ENCODE results near the gene PKN1. TPM values are rescaled to one million over a fixed set of nuclear protein-coding genes. Genes with fewer than 3 reads are reported as not detected.

The PKN1 gene
- total and polyA plus RNA-seq, 2 of the 13 experiments (the other 11 are each of a cell fraction or from before 2014, with no cell fraction given), result 45.7 to 54.5 TPM

DNA sequence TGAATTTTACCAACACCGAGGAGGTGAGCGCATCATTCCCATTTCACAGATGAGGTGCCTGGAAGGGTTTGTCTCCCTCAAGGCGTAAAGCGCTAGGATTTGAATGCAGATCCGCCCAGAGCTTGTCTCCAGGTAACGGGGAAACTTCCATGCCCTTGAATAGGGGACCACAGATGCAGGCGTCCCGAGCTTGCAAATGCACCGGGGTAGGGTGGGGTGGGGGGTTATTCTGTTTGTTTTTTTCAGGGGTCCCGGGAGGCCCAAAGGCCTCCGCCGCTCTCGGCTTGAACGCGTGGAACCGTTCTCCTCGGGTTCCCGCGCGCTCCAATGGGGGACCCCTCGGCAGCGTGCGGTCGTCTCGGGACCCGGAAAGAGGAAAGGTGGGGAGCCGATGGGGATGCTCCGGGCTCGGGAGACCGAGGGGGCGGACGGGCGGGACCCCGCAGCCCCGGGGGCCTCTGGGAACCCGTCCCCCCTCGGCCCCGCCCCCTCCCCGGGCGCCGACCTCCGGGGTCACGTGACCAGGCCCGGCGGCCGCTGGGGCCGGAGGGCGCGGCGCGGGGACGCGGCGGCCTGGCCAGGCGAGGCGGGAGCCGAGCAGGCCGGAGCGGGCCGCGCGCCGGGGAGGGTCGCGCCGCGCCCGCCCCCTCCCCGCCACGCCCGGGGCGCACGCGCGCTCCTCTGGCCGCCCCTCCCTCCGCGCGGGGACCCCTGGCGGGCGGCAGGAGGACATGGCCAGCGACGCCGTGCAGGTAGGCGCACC is at the start of gene PKN1 (continued):
- TF ChIP-seq, protein P1, sequence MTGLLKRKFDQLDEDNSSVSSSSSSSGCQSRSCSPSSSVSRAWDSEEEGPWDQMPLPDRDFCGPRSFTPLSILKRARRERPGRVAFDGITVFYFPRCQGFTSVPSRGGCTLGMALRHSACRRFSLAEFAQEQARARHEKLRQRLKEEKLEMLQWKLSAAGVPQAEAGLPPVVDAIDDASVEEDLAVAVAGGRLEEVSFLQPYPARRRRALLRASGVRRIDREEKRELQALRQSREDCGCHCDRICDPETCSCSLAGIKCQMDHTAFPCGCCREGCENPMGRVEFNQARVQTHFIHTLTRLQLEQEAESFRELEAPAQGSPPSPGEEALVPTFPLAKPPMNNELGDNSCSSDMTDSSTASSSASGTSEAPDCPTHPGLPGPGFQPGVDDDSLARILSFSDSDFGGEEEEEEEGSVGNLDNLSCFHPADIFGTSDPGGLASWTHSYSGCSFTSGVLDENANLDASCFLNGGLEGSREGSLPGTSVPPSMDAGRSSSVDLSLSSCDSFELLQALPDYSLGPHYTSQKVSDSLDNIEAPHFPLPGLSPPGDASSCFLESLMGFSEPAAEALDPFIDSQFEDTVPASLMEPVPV (CRISPR knock-in tag; IDR thresholded peaks at IDR 0.05), result no peak
- no peak for TF ChIP-seq MIER3 (CRISPR knock-in tag; IDR thresholded peaks at IDR 0.05; ENCODE audit: borderline replicate concordance)
- no peak for TF ChIP-seq MED8 (CRISPR knock-in tag; IDR thresholded peaks at IDR 0.05; ENCODE audit: insufficient replicate concordance)
- TF ChIP-seq PATZ1 (CRISPR knock-in tag; IDR thresholded peaks at IDR 0.05), result 0 out of 2 replicates have a peak, but pooled peaks have one; percentile 18
- no peak for TF ChIP-seq ZNF550 (CRISPR knock-in tag; IDR thresholded peaks at IDR 0.05; ENCODE audit: borderline replicate concordance)
- TF ChIP-seq ZNF138 (CRISPR knock-in tag; IDR thresholded peaks at IDR 0.05; ENCODE audit: low read depth), result no peak
- no peak for TF ChIP-seq FOXA3 (CRISPR knock-in tag; IDR thresholded peaks at IDR 0.05)
- no peak for TF ChIP-seq RFX3 (CRISPR knock-in tag; IDR thresholded peaks at IDR 0.05)
- no peak for TF ChIP-seq NFE2 (CRISPR knock-in tag; IDR thresholded peaks at IDR 0.05)
- TF ChIP-seq, protein P2, sequence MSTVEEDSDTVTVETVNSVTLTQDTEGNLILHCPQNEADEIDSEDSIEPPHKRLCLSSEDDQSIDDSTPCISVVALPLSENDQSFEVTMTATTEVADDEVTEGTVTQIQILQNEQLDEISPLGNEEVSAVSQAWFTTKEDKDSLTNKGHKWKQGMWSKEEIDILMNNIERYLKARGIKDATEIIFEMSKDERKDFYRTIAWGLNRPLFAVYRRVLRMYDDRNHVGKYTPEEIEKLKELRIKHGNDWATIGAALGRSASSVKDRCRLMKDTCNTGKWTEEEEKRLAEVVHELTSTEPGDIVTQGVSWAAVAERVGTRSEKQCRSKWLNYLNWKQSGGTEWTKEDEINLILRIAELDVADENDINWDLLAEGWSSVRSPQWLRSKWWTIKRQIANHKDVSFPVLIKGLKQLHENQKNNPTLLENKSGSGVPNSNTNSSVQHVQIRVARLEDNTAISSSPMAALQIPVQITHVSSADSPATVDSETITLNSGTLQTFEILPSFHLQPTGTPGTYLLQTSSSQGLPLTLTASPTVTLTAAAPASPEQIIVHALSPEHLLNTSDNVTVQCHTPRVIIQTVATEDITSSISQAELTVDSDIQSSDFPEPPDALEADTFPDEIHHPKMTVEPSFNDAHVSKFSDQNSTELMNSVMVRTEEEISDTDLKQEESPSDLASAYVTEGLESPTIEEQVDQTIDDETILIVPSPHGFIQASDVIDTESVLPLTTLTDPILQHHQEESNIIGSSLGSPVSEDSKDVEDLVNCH (CRISPR knock-in tag; IDR thresholded peaks at IDR 0.05), result no peak
- no peak for TF ChIP-seq BRCA1 (CRISPR knock-in tag; IDR thresholded peaks at IDR 0.05)
- TF ChIP-seq KMT2B (CRISPR knock-in tag; IDR thresholded peaks at IDR 0.05), result no peak
- no peak for TF ChIP-seq ZNF260 (CRISPR knock-in tag; IDR thresholded peaks at IDR 0.05; ENCODE audit: borderline replicate concordance, low read depth)
- no peak for TF ChIP-seq ZBTB1 (CRISPR knock-in tag; IDR thresholded peaks at IDR 0.05; ENCODE audit: borderline replicate concordance)
- TF ChIP-seq ZNF607 (CRISPR knock-in tag; IDR thresholded peaks at IDR 0.05; ENCODE audit: borderline replicate concordance), result no peak
- TF ChIP-seq SP2 (CRISPR knock-in tag; IDR thresholded peaks at IDR 0.05), result no peak
- TF ChIP-seq ZNF207 (IDR thresholded peaks at IDR 0.05; ENCODE audit: borderline replicate concordance), result no peak
- no peak for TF ChIP-seq ZNF276 (CRISPR knock-in tag; IDR thresholded peaks at IDR 0.05; ENCODE audit: low read depth)
- TF ChIP-seq YEATS4 (CRISPR knock-in tag; IDR thresholded peaks at IDR 0.05; ENCODE audit: borderline replicate concordance), result peak; percentile 35; the same call in 1 of the 2 replicates
- TF ChIP-seq HNF1B (CRISPR knock-in tag; IDR thresholded peaks at IDR 0.05), result no peak

Measured in HepG2 (cell line).